ENCODE measurements around the gene SIAH1.
A peak's percentile ranks its signal among the peaks of the same experiment; 100 is the strongest.
"Not testable (repeated sequence)": the region's sequence is repeated elsewhere in the genome, so short reads cannot be mapped to it uniquely, and the experiment has no call there.

The SIAH1 gene

GRCh38 chr16:48393485-48394354, 8.5 kb upstream of the SIAH1 start:
- DNase-seq (ENCODE audit: low read depth) = peak; percentile 89

DNA sequence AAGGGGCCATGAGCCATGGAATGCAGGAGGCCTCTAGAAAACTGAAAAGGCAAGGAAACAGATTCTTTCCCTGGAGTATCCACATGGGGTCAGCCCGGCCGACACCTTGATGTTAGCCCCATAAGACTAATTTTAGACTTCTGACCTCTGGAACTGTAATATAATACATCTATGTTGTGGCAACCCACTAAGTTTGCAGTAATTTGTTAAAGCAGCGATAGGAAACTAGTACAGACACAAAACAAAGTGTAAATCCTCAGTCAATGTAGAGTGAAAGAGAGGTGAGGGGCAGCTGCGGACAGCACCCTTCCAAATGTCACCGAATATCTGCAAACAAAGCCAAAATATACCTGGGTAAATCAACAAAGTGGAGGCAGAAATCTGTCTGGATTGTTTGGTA, 7.2 kb upstream of the SIAH1 start:
- no peak for DNase-seq (ENCODE audit: low read depth)

DNA sequence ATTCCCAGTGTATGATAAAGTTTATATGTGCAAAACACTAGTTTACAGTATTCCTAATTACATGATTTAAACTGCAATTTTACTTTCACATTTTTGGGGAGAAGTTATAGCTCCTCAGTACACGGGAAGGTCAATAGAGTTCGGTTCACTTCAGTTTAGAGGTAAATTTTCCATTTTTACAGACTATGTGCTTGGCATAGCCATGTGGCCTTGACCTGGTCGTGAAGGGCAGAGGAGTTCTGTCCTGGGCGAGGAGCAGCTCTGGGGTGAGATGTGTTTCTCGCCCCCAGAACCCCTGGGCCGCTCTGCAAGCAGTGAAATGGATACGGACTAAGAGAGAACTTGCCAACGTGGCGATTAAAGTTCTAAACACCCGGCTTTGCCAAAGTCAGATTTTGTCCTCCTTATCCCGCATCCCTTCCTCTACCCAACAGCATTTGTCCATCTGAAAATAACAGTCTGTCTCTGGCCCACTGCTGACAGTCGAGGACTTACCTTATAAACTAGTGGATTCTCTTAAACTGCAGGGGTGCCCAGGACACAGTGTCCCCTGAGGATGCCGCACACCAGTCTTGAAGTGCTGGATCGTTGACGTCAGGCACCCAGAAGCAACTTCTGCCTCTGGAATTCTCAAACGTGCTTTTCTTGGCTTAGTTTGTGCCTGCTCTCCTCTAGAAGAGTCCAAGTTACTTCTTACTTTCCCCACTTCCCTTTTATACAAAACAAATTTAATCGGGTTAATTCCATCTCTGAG, 1.5 kb upstream of the SIAH1 start:
- DNase-seq (ENCODE audit: low read depth) = no peak

DNA sequence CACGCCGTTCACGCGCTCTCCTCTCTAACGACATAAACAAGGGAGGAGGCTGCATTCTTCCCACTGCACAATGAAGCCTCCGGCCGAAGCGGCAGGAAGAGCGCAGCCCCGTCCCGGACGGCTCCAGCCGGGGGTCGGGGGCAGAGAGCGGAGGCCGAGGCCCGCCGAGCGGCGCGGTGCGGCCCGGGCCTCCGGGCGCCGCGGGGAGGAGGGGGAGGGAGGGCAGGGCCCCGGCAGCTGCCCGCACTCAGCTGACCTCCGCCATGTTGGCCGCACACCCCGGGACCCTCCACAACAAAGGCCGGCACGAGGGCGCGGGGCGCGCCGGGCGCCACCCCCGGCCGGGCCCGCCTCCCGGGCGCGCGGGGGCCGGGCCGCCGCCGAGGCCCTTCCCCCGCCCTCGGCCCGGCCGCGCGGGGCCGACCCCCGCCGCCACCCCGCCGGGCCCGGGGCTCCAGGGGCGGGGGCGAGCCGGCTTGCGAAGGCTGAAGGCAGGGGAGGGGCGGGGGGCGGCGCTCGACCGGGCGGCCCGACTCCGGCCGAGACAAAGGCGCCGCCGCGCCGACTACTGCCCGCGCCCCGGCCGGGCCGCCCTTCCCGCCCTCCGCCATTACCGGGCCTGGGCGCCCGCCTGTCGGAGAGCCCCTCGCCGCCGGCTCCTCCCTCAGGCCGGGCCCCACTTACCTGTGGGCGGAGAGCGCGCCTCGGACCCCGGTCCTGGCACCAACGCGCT, 527 bp downstream of the SIAH1 start:
- DNase-seq (ENCODE audit: low read depth) = peak; percentile 60

DNA sequence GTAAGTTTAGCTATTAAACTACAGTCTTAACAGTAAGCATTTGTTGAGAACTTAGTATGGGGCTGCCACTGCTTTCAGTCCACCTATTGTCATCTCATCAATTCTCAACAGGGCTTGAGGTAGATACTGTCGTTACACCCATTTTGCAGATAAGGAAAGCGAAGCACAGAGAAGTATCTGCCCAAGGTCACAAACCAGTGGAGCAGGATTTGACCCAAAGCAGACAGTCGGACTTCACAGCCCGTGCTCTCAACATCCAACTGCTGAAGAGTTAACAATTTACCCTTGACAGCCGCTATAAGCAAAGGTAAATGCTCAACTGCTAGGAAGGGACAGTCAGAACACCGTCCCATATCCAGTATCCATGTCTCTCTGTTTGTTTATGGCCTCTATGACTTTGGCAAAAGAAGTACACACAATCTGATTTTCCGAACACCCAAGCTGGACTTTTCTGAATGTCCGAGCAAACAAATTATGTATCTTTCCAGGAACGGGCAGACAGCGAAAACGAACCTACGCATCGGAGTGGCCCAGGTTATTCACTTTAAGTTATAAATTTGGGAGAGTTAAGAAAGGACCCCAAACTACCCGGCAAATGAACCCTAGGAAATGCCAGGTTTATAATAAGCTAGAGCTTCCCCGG, 1.2 kb downstream of the SIAH1 start:
- no peak for DNase-seq (ENCODE audit: low read depth)

GRCh38 chr16:48383009-48383876, 2.0 kb downstream of the SIAH1 start:
- DNase-seq (ENCODE audit: low read depth) = peak; percentile 64

DNA sequence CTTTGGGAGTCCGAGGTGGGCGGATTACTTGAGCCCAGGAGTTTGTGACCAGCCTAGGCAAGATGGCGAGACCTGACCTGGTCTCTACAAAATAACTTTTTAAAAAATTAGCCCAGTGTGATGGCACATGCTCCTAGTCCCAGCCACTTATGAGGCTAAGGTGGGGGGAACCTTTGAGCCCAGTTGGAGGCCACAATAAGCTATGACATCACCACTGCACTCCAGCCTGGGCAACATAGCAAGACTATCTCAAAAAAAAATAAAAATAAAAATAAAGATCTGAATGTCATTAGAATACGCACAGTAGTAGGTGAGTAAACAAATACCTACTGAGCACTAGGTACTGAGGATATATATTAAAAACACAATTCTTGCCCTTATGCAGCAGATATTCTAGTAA, 3.1 kb downstream of the SIAH1 start:
- no peak for DNase-seq (ENCODE audit: low read depth)

DNA sequence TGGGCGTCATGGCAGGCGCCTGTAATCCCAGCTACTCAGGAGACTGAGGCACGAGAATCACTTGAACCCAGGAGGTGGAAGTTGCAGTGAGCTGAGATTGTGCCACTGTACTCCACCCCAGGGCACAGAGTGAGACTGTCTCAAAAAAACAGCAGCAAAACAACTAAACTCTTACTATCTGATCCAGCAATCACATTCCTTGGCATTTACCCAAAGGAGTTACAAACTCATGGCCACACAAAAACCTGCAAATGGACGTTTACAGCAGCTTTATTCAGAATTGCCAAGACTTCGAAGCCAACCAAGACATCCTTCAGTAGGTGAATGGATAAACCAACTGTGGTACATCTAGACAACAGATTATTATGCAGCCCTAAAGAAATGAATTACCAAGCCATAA, 4.0 kb downstream of the SIAH1 start:
- DNase-seq (ENCODE audit: low read depth) = peak; percentile 60

GRCh38 chr16:48378836-48379235, 6.4 kb downstream of the SIAH1 start:
- peak; percentile 45 for DNase-seq (ENCODE audit: low read depth)

GRCh38 chr16:48378276-48378675, 6.9 kb downstream of the SIAH1 start:
- no peak for DNase-seq (ENCODE audit: low read depth)

- not testable (repeated sequence) for DNase-seq (ENCODE audit: low read depth)
Measured at GRCh38 chr16:48377301-48377700, 7.9 kb downstream of the SIAH1 start.

DNA sequence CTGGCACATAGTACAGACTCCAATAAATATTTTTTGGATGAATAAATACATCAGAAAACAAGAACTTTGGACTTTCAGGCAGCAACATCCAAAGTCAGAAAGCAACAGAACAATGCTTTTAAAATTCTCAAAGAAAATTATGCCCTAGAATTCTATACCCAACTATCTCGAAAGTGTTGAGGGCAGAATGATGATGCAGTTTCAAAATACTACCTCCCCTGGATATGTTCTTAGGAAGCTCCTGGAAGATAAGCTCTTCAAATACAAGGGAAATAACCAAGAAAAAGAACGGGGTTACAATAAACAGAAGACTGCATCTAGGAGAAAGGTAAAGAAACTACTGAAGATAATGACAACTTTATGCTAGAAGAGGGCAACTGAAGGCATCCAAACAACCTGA, 11.0 kb downstream of the SIAH1 start:
- peak; percentile 27 for DNase-seq (ENCODE audit: low read depth)

DNA sequence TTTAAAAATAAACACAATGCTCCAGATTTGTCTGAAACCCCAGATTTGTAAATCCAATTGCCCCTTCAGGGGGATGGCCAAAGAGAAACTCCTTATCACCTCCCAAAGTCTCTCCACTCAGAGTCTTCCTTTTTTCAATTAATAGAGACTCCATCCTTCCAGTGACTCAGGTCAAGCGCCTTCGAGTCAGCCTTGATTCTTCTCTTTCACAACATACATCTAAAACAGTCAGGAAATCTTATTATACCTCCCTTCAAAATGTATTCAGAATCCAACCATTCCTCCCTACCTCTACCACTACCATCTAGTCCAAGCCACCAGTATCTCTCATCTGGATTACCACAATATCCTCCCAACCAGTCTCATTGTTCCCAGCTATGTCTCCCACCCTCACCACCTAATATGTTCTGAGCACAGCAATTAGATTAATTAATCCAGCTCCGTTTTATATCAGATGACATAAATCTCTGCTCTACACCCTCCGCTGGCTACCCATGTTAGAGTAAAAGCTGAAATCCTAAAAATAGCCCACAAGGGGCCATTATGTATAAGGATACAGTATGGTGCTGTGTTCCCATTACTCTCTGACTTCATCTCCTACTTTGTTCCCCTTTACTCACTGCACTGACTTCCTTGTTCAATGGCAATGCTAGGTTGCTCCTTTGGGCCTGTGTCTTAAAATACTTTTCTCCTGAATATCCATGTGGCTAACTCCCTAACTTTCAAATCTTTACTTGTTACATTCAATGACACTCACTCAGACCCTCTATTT, 11.8 kb downstream of the SIAH1 start:
- peak; percentile 35 for DNase-seq (ENCODE audit: low read depth)

GRCh38 chr16:48372744-48373143, 12.5 kb downstream of the SIAH1 start:
- no peak for DNase-seq (ENCODE audit: low read depth)

- DNase-seq (ENCODE audit: low read depth) = no peak
Measured at GRCh38 chr16:48371393-48371780, 13.8 kb downstream of the SIAH1 start.

GRCh38 chr16:48370668-48371392, 14.4 kb downstream of the SIAH1 start:
- DNase-seq (ENCODE audit: low read depth) = not testable (repeated sequence)

GRCh38 chr16:48370229-48370628, 15.0 kb downstream of the SIAH1 start:
- DNase-seq (ENCODE audit: low read depth) = no peak

DNA sequence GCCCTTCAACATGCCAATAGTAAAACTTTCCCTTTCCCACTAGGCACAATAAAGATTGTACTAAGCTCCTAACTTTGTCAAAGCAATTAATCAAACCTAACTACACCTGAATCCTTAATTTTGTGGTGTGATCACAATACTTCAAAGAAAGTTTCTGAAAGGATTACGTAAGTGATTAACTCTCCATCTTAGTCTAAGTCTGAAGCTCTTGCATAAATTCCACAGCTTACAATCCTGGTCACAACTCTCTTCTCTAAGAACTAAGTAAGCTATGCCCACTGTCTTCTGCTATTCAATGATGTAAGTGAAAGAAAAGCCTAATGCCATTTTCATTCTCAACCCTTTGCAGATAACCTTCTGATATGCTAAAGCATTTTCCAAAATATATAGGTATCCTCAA, 15.4 kb downstream of the SIAH1 start:
- DNase-seq (ENCODE audit: low read depth) = peak; percentile 26

GRCh38 chr16:48367441-48368049, 17.7 kb downstream of the SIAH1 start:
- no peak for DNase-seq (ENCODE audit: low read depth)
